NCI-H526 (cell line): ENCODE data around the gene CPNE8.

Experiments used
- DNase-seq, 2 experiments: peaks; one replicate each; lab custom pipeline; 2025; lab: John Stamatoyannopoulos, UW

Gene CPNE8

DNA sequence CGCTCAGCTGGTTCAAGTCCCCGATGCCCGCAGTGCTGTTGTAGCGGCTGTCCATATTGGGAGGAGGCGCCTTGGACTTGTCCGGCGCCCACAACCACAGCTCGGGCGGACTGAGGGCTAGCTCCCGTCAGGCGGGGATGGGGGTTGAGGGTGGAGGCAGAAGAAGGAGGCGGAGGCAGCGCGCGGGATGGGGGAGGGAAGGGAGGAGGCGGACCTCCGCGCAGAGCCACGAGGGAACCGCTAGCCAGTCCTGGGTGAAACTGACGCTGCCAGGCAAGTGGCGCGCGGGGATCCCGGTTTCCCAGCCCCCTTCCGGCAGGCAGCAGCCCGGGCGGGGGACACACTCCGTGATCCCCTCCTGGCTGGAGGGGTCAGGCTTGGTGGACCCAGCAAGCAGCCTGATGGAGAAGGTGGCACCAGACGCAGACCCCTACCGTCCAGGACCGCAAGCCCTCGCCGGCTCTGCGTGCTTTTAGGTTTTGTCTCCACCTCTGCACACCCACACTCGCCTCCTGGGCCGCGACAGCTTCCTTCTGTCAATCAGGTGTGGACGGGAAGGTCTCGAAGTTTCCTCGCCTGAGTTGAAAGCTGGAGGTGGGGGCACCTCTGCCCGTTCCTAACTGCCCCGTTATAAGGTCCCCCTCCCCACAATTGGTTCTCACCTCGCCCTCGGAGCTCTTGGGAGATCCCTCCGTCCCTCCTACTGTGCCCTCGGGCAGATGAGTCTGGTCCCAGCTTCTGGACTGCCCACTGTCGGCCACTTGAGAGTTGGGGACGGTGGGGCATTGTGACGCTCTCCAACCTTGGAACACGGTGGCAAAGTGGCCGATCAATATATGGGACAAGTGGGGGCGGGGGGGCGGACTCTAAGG lies at the start of gene CPNE8:
Gene CPNE8, minus strand, starts transcription at position 112 of the 872 bp plus-strand sequence. Its CDS starts 57 bp downstream, at position 55.
- no peak for DNase-seq

DNA sequence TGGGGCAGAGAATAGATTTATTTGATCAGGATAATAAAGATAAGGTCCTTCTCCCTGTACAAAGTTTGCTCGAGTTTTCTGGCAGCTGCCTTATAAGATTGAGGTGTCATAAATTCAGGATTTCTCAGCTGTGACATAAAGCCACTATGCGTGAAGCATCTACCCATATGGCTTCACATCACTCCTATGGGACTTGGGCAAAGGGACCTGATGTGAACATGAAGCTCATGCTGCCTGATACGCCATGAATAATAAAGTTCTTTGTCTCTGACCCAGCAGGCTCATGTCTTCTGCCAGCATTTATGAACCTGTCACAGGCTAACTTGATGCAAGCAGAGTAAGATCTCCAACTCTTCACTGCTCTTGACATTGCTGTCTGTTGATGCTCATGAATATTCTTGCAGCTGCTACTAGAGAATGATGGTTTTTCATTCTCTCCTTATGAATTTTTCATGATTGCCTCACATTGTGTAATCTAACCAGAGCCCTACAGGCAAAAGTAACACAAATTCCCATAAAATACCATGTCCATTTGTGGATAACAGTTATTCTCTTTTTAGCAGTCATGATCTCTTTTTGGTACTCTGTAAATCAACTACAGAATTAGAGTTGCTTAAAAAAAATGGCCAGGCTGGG lies 49.0 kb upstream of the CPNE8 start:
- no peak for DNase-seq

- DNase-seq: no peak
Measured at GRCh38 chr12:38949363-38949762, 44.0 kb upstream of the CPNE8 start.

DNA sequence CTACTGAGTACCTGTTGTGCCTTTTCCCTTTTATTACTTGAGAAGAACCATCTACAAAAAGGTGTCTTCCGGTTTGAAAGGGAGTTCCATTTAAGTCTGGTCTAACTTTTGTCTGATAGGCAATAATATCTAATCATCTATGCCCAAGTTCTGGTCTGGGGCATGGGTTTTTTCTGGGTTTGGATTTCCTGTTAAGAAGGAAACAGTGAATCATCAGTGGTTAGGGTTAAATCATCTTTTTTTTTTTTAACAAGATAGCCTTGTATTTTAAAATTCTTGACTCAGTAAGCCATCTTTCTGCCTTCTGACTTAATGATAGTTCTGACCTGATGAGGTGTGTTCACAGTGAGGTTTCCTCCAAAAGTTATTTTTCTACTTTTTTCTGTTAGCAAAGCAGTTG lies 29.3 kb upstream of the CPNE8 start:
- no peak for DNase-seq

- no peak for DNase-seq
Measured at GRCh38 chr12:38934078-38934584, 28.7 kb upstream of the CPNE8 start.

DNA sequence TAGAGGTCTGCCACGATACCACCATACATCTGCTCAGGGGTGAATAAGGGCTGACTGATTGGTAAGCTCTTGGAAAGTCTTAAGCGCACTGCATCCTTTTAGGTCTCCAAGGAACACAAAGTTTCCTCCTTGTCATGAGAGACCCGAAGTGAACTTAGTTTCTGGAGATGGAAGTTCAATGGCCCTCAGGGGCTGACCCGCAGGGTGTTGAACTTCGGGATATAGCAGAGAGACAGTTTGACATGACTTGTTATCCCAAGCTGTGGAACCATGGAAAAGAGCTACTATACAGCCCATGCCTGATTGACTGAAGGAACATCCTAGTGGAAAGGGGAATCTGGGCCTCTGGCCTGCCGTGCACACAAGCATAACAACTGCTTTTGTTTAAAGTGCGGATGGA lies 26.9 kb upstream of the CPNE8 start:
- no peak for DNase-seq

GRCh38 chr12:38931461-38931860 lies 26.1 kb upstream of the CPNE8 start:
- DNase-seq: no peak

GRCh38 chr12:38930990-38931389 lies 25.6 kb upstream of the CPNE8 start:
- no peak for DNase-seq

- no peak for DNase-seq
Measured at GRCh38 chr12:38926501-38926900, 21.1 kb upstream of the CPNE8 start.

GRCh38 chr12:38921025-38921677 lies 15.8 kb upstream of the CPNE8 start:
- peak; percentile 37 to 60 for DNase-seq

DNA sequence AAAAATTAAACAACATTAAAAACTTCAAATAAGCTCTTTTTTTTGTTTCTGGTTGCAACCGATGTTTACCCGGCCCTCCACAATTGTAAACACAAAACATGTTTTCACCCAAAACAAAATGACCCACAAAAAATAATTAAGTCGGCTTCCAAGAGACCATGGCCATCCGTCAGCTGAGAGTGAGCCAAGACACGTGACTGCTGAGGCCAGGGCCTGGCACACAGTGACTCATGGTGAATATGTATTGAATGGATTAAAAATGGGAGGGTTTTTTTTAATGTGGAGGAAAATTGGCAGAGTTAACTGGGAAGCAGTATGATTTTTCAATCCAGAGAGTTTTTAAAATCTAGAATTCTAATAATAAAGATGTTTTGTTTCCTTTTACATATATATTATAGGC lies 13.8 kb upstream of the CPNE8 start:
- DNase-seq: no peak

DNA sequence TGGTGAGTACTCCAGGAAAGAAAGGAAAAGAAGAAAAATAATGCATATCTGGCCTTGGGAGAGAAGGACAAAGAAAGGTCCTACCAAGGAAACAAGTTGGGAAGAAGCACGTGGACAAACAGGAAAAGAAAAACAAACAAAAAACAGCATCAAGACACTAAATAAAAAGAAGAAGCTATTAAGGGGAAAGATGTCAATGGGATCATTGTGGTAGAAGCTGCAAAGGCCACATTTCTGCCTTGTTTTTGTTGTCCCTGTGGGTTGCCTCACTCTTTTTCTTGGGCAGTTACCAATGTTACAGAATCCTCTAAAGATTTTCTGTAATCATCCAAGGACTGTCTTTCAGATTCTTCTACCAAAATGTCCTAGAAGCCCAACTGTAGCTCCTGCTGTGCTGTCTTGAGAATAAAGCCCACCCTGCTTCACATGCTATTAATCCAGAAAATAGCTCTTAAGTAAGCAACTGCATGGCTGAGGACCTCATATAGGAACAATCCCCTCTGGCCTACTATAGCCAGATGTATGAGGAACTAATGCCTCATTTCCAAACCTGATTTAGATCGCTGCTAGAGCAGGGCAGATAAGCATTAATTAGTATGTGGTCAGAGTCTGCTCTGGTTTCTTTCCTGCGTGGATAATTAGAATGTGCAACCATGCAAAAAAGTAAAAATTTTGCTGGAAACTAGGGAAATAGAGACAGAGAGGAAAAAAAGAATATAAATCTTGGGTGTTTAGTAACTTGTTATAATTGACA lies 10.2 kb upstream of the CPNE8 start:
- DNase-seq: no peak

- no peak for DNase-seq
Measured at GRCh38 chr12:38912116-38912515, 6.7 kb upstream of the CPNE8 start.

- DNase-seq: no peak
Measured at GRCh38 chr12:38911611-38912010, 6.2 kb upstream of the CPNE8 start.

DNA sequence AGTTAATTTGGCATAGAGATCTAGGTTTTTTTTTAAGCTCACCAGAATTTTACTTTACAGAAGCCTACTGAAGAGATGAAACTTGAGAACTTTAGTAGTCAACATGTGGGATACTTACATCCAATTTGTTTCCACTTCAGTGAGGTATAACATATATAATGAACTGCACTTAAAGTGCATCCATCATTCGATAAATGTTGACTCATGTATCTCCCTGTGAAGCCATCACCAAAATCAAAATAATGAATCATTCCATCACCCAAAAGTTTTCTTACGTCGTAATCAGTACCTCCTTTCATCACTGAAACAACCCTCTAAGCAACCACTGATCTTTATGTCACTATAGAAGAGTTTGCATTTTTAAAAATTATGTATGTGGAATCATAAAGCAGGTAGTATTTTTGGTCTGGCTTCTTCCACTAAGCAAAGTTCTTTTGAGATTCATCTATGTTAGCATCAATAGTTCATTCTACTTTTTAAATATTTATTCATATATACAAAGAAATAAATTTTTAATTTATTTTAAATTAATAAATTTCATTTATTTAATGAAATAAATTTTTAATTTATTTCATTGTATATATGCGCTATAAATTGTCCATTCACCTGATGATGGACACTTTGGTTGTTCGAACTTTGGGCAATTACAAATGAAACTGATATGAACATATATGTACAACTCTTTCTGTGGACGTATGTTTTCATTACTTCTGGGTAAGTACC lies 2.0 kb upstream of the CPNE8 start:
- DNase-seq: no peak

- DNase-seq: peak in 1 of 2 experiments; percentile 59
Measured at GRCh38 chr12:38906482-38907200, 1.2 kb upstream of the CPNE8 start.

GRCh38 chr12:38904537-38905479 lies 583 bp downstream of the CPNE8 start:
- no peak for DNase-seq

DNA sequence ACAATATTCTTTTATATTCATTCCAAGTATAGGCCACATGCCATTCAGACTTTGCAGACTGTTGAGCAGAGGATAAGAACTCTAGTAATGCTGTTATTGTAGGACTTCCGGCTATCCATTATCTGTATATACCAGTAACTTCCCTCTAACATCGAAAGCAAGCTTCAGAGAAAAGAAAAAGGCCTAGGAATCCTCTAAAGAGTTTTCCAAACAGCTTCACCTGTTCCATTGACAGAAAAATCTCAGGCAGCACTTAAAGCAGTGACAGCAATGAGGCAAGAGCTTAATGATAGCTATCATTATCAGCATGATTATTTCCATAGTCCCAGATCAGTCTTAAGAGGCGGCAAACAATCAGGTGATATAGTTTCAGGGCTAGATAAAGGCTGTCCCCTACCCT lies 1.8 kb downstream of the CPNE8 start:
- DNase-seq: no peak

DNA sequence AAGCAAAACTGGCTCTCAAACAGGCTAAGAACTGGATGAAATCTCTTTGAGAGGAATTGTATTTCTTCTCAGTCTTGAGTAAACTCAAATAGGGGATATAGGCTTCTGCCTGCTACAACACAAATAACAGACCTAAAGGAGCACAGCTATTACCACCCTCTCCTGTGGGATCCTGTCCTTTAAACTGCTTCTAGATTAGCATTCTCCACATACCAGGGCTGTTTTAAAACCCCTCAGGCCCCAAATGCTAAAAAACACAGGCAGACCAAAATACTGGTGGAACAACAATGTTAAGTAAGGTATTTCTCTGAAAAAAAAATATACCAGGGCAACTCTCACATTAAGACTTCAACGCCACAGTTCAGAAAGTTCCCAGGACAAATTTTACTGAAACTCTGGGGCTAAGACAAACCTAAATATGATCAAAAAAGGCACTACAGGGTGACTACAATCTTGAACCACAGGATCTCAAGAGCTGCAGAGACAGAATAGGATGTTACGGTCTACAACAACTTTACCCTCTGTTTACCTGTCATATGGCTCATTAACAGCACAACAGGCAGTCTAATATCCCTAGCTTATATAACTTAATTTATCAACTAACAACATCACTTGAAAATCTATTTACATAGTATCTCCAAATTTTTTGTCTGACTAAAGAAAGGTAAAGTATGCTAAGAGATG lies 7.2 kb downstream of the CPNE8 start:
- DNase-seq: no peak
